Vagina (tissue), 2 donors: Measurements from ENCODE around the gene CCDC13. TPM values are rescaled to one million over a fixed set of nuclear protein-coding genes. Genes with fewer than 3 reads are reported as not detected.

Source experiments
- DNase-seq, 2 donors: peaks; one replicate each; pipeline ENCODE4 v3.0.0-alpha.2; 2017; ENCODE audit errors: extremely low spot score in 2 of 2
- H3K27ac ChIP-seq: fragments of 200-600 bp; sonication (generic); one replicate; pipeline ENCODE4 v1.5.1; 2019
- H3K27me3 ChIP-seq: fragments of 200-600 bp; sonication (generic); one replicate; pipeline ENCODE4 v1.5.1; 2019
- H3K36me3 ChIP-seq, 2 donors: fragments of 200-600 bp; sonication (generic); one replicate each; pipeline ENCODE4 v1.5.1; 2017 to 2019
- H3K4me1 ChIP-seq: fragments of 200-600 bp; sonication (generic); one replicate; pipeline ENCODE4 v1.5.1; 2019
- H3K4me3 ChIP-seq, 2 donors: fragments of 200-600 bp; sonication (generic); 1 replicate in 1 of 2; 2 replicates in 1 of 2; pipeline ENCODE4 v1.5.1; 2016 to 2019
- H3K9me3 ChIP-seq: fragments of 200-600 bp; sonication (generic); one replicate; pipeline ENCODE4 v1.5.1; 2019
- POLR2A ChIP-seq, 2 donors: fragments of 450-650 bp; IDR thresholded peaks; one replicate each; pipeline ENCODE4 v1.6.1; 2017; ENCODE audit warnings: antibody characterized with exemption in 2 of 2, mild to moderate bottlenecking in 2 of 2, moderate library complexity in 2 of 2
- POLR2AphosphoS5 ChIP-seq, 2 donors: sonication (generic); formaldehyde crosslinking; IDR thresholded peaks; one replicate each; pipeline ENCODE4 v1.9.0; 2017; ENCODE audit warnings: antibody characterized with exemption in 2 of 2, mild to moderate bottlenecking in 2 of 2, low read depth in 1 of 2; ENCODE audit not compliant: insufficient read depth in 1 of 2
- intact Hi-C: fragments of 100-400 bp; cut with DNase I; formaldehyde crosslinking; loops from one replicate; pipeline ENCODE4 v1.15.1; 2023
- total RNA-seq: library from RNA; depleted of rRNA; stranded (reverse); fragments of >200 nt; gene quantifications from one replicate; pipeline ENCODE4 v1.2.3, GENCODE V29; 2016
- TF ChIP-seq, protein P1 (sequence below), 3 experiments: fragments of 450-650 bp in 2 of 3; fragments of 200-600 bp in 1 of 3; sonication (generic) in 1 of 3; IDR thresholded peaks; one replicate each; pipeline ENCODE4 v1.5.1; 2017 to 2019; ENCODE audit warnings: antibody characterized with exemption in 3 of 3, mild to moderate bottlenecking in 2 of 3, moderate library complexity in 2 of 3

Gene CCDC13
- total RNA-seq, 1 donor from 2014 or later = 1.2 TPM

DNA sequence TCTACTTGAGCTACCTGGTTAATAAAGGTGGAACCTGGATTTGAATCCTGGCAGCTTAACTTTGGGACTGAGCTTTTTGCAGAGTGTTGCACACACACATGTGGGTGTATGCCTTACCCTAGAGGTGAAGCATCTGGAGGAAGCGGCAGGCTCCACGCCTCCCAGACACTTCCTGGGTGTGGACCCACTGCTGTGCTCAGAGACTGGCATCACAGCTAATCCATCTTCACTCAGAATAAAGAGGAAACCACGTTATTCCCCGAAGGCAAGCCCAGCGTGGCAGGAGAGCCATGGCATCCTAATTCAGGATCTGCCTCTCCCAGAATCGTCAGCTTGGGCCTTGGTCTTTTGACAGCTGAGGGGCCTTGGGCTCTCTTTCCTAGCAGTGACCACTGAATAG, 25.5 kb downstream of the CCDC13 start:
- intact Hi-C loops = no loop called here
- Histone ChIP-seq H3K36me3 (no peaks in the 10 kb centered on the region), H3K4me1 (peaks cover 29% of the 10 kb centered on the region), H3K27me3 (no peaks in the 10 kb centered on the region), H3K9me3 (no peaks in the 10 kb centered on the region), H3K27ac (peak overlapping the region; percentile 85), H3K4me3 (no peak overlapping the region)
- peak; percentile 58 to 85 for DNase-seq
- TF ChIP-seq POLR2AphosphoS5 (IDR thresholded peaks at IDR 0.05; ENCODE audit: insufficient read depth in 1 of 2, low read depth in 1 of 2) (no peak), POLR2A (IDR thresholded peaks at IDR 0.05) (no peak)
- TF ChIP-seq, protein P1, sequence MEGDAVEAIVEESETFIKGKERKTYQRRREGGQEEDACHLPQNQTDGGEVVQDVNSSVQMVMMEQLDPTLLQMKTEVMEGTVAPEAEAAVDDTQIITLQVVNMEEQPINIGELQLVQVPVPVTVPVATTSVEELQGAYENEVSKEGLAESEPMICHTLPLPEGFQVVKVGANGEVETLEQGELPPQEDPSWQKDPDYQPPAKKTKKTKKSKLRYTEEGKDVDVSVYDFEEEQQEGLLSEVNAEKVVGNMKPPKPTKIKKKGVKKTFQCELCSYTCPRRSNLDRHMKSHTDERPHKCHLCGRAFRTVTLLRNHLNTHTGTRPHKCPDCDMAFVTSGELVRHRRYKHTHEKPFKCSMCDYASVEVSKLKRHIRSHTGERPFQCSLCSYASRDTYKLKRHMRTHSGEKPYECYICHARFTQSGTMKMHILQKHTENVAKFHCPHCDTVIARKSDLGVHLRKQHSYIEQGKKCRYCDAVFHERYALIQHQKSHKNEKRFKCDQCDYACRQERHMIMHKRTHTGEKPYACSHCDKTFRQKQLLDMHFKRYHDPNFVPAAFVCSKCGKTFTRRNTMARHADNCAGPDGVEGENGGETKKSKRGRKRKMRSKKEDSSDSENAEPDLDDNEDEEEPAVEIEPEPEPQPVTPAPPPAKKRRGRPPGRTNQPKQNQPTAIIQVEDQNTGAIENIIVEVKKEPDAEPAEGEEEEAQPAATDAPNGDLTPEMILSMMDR (IDR thresholded peaks at IDR 0.05) = no peak

DNA sequence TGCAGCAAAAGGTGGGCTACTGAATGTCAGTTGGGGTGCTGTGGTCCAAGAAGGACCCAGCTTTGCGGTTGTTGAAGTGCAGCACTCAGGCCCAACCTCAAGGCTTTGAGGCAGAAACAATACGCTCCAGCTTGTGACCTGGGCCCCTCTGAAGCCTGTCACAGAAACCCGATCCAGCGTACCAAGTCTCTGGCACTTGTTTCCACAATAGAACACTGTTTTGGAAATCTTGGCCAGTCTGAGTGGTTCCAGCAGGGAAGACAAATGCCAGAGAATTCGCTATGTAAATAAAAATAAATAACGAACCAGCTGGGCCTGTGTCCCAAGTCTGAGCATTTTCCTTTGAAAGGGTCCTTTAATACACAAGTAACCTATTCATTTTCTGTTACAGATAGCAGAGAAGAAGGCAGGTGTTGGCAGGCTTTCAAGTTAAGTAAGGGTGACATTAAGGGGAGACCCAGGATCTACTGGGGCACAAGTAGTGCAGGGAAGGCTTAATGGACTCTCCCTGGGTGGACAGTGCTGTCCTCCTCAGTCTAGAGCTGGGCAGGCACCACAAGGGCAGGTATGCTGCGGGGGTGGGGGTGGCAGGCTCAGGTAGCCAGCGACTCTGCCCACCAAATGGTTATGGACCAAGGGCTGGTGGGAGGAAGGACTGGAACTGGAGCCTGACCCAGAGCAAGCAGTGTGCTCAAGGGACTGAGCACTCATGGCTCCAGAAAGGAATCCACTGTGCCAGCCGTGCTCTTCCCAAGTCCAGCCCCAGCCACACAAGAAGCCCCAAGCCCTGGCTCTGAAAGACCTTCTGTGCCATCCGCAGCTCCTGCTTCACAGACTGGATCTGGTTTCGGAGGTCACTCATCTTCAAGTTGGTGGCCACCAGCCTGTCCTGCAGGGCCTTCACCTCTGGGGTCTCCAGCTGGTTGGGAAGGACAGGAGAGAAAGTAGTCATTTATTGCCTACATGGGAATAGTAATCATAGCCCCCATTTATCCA, 26.3 kb downstream of the CCDC13 start:
- Histone ChIP-seq H3K27ac (peak overlapping the region; percentile 85), H3K36me3 (no peaks in the 10 kb centered on the region), H3K27me3 (no peaks in the 10 kb centered on the region), H3K9me3 (no peaks in the 10 kb centered on the region), H3K4me3 (no peak overlapping the region), H3K4me1 (peaks cover 29% of the 10 kb centered on the region)
- DNase-seq = peak; percentile 72 to 86
- no peak for TF ChIP-seq POLR2A (IDR thresholded peaks at IDR 0.05)
- TF ChIP-seq, protein P1 (IDR thresholded peaks at IDR 0.05) = no peak
- peak in 1 of 2 donors; percentile 24 for TF ChIP-seq POLR2AphosphoS5 (IDR thresholded peaks at IDR 0.05; ENCODE audit: insufficient read depth in 1 of 2, low read depth in 1 of 2)
- intact Hi-C loops = no loop called here

DNA sequence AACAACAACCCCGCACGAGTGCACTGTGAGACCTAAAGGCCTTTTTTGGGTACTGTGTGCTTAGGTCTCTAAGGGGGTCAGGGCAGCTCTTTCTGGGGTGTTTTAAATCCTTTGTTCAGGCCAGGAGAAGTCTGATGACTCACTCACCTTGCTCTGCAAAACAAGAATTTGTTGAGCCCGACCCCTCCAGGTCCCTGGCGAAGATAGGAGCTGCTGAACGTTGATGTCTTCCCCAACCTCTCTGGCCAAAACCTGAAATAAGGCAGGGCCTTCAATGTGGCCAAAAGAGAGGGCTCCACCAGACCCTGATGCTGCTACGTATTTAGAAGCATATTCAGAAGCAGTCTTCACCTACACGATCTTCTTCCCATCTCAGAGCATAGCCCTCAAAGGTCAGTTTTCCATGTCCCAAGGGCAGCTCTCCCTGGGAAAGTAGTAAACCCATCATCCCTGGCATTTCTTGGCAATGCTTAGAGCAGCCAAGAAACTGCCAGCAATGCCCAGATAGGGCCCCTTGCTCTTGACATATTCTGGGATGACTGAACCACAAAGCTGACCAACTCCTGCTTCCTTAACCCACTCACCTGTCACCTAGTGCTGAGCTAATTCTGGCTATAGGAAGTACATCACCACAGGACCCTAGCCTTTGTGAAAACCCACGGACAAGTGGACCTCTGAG, 27.1 kb downstream of the CCDC13 start:
- Histone ChIP-seq H3K4me1 (peaks cover 29% of the 10 kb centered on the region), H3K9me3 (no peaks in the 10 kb centered on the region), H3K4me3 (no peak overlapping the region), H3K36me3 (no peaks in the 10 kb centered on the region), H3K27me3 (no peaks in the 10 kb centered on the region), H3K27ac (peak overlapping the region; percentile 85)
- intact Hi-C loops = no loop called here
- DNase-seq = peak in 1 of 2 donors; percentile 61
- TF ChIP-seq POLR2AphosphoS5 (IDR thresholded peaks at IDR 0.05; ENCODE audit: insufficient read depth in 1 of 2, low read depth in 1 of 2) (no peak), POLR2A (IDR thresholded peaks at IDR 0.05) (no peak)
- TF ChIP-seq, protein P1 (IDR thresholded peaks at IDR 0.05) = no peak

GRCh38 chr3:42745291-42745745, 27.7 kb downstream of the CCDC13 start:
- no peak for TF ChIP-seq POLR2AphosphoS5 (IDR thresholded peaks at IDR 0.05; ENCODE audit: insufficient read depth in 1 of 2, low read depth in 1 of 2)
- TF ChIP-seq, protein P1 (IDR thresholded peaks at IDR 0.05) = no peak
- TF ChIP-seq POLR2A (IDR thresholded peaks at IDR 0.05) = no peak
- DNase-seq = no peak
- H3K36me3 ChIP-seq = no peaks in the 10 kb centered on the region
- H3K27ac ChIP-seq = peak overlapping the region; percentile 85
- intact Hi-C loops = no loop called here
- H3K9me3 ChIP-seq = no peaks in the 10 kb centered on the region
- H3K4me1 ChIP-seq = peaks cover 29% of the 10 kb centered on the region
- H3K27me3 ChIP-seq = no peaks in the 10 kb centered on the region
- no peak overlapping the region for H3K4me3 ChIP-seq
